Measurements from ENCODE around the gene PSMB3.

The PSMB3 gene

DNA sequence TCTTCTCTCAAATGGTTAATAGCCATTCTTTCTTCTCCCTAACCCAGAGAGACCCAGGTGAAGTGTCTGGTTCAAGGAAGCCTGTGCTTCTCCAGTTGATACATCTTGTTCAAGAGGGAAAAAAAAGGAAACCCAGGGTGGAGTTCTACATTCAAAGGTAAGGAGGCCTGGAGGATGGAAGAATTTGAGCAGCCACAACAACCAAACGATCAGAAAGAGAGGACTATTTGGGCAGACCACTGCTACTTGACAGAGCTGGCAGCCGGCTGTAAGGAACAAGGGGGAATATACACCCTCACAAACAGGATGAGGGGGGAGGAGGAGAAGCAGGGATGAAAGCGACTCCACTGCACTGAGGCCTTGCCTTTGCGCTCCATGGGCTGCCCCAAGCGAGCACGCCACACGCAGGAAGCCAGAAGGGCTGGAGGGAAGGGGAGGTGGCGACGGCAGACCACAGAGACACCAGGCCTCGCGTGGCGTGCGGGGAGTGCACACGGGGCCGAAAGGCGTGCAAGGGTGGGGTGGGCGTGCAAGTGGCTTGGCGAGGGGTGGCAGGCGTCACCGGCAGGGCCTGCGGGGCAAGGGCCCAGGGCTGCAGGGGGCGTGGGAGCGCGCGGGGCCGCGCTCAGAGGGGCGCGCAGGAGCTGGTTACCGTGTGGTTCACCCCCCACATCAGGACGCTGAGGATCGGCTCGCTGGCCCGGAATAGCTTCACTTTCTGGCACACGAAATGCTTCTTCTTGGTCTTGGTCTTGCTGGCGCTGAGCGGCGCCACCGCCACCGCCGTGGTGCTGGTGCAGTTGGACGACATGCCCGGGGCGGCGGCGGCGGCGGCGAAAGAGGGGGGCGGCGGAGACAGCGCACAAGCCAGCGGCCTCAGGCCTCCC is 46.3 kb downstream of the PSMB3 start:
- DNase-seq, result peak; percentile 35

DNA sequence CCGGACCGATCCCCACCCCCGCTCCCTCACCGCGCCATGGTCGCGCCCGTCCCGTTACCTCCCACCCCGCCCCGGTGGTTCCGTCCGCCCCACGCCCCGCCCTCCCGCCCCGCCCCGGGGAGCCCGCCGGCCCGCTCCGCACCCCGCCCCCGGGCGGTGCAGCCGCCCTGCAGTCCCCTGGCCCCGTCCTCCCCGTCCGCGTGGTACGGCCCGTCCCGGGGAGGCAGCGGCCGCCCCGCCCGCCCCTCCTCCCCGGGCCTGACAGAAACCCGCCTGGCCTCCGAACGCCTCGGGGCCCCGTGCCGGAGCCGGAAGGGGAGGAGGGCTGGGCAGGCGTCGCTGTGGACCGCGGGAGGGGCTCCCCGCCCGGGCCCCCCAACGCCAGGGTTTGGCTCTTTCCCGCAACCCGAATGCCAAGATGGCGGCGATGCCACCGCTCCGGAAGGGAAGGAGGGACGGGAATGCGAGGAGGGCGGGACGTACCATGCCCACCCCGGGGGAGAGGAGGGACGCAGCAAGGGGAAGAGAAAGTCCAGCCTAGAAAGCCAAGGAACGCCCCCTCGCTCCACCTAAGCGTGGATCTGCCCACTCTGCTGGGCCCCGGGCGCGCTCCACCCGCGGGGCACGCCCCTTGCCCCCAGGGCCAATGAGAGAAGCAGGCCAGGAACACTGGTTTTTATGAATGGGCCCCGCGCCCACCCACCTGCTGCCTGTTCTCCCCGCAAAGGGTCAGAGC is 47.1 kb downstream of the PSMB3 start, which contains the start of gene PIP4K2B:
PIP4K2B (minus strand) TSS at position 56 of the 736 bp plus-strand sequence. CDS start 132 bp downstream, outside the sequence.
- DNase-seq, result peak; percentile 92

DNA sequence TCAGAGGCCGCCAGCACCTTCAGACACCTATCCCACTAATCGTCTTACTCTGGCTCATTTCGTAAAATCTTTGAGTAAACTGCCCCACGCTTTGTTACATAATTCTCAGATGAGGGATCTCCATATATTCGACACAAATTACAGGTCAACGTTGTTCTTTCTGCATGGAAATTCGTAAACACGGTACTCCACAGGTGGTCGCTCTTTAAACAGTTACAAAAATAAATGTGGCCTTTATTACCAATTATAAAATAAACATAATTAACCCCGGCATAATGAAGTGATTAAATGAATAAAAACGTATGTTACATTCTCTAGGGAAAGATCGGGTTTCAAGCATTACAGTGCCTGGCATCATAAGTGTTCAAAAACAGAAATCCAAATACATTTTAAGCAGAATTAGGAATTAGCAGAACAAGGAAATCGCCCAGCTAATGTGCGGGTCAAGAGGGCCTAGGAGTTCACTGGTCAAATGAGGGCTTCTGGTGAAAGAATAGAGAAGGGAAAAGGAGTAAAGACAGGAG is 47.8 kb downstream of the PSMB3 start:
- DNase-seq, result no peak

DNA sequence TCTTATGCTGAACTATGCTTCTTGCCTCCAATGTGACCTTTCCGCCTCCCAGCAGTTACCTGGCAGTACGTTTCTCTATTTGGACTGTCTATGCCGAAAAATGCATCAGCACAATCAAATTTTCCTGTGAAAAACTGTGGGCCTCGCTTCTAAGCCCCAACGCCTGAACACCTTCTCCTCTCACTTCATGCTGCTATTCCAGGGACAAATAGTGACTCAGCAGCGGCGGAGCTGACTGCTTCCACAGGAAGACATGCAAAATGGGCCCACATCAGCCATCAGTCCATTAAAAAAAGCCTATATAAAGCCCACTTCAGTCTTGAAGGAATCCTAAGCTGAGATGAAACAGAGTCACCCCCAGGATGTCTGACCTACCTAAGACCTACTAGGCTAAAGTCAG is 57.3 kb downstream of the PSMB3 start:
- DNase-seq, result no peak

Measured in NCI-H748 treated with DMSO at 0.1 percent for 48 hours (cell line).